Endothelial cell of umbilical vein (primary cell): ENCODE results near the gene KIF19. TPM values are rescaled to one million over a fixed set of nuclear protein-coding genes. Genes with fewer than 3 reads are reported as not detected.

Experiments used
- BruUV-seq: library from RNA; stranded (reverse); fragments of 400-500 nt; replicated peaks from 2 replicates; lab custom pipeline; 2021; lab: Mats Ljungman, UMichigan
- CTCF ChIA-PET: fragments of 300-600, 350-600 bp; sonication (Branson Sonifier 250); formaldehyde crosslinking; loops from one replicate; lab custom pipeline; 2021; ENCODE audit warnings: antibody characterized with exemption, inconsistent platforms; lab: Charles Lee
- POLR2A ChIA-PET: fragments of 300-600, 350-600 bp; sonication (Branson Sonifier 250); formaldehyde crosslinking; loops from one replicate; lab custom pipeline; 2021; ENCODE audit warnings: antibody characterized with exemption, inconsistent platforms; lab: Charles Lee
- DNase-seq: peaks from one replicate; pipeline ENCODE4 v3.0.0-alpha.2; 2011; ENCODE audit warnings: low read depth, low spot score
- FAIRE-seq: peaks from 2 replicates; lab custom pipeline; 2011; peaks lifted over from hg19 to GRCh38; lab: Jason Lieb, UNC
- H2AFZ ChIP-seq: 2 replicates; pipeline ENCODE4 v1.6.0; 2012; ENCODE audit warnings: low read depth, low read length, control low read depth, inconsistent platforms
- H3K27ac ChIP-seq: 2 replicates; pipeline ENCODE4 v1.5.1; 2011; ENCODE audit warnings: low read depth, mild to moderate bottlenecking, control low read depth, low read length, moderate library complexity; ENCODE audit not compliant: insufficient read depth
- H3K27me3 ChIP-seq, 2 experiments: 2 replicates each; pipeline versions ENCODE4 v1.6.0 to v1.6.1; 2011; ENCODE audit warnings: low read length in 2 of 2, mixed read lengths in 1 of 2; ENCODE audit not compliant: control insufficient read depth in 2 of 2, insufficient read depth in 2 of 2
- H3K36me3 ChIP-seq, 2 experiments: 2 replicates in 1 of 2; 3 replicates in 1 of 2; pipeline ENCODE4 v1.5.1; 2011; ENCODE audit warnings: low read length in 2 of 2, mild to moderate bottlenecking in 1 of 2, moderate library complexity in 1 of 2; ENCODE audit not compliant: control insufficient read depth in 2 of 2, insufficient read depth in 2 of 2; ENCODE audit errors: extremely low read depth in 1 of 2
- H3K4me1 ChIP-seq: 3 replicates; pipeline ENCODE4 v1.5.1; 2011; ENCODE audit warnings: mild to moderate bottlenecking, low read length; ENCODE audit not compliant: control insufficient read depth, insufficient read depth; ENCODE audit errors: extremely low read depth
- H3K4me2 ChIP-seq: 2 replicates; pipeline ENCODE4 v1.6.1; 2011; ENCODE audit warnings: low read length, control low read depth, mixed read lengths; ENCODE audit not compliant: insufficient read depth
- H3K4me3 ChIP-seq, 3 experiments: fragments of 200-600 bp in 1 of 3; sonication (generic), shearing (Covaris generic) in 1 of 3; replicated peaks in 1 of 3; 2 replicates each; pipeline ENCODE4 v1.5.1; 2011 to 2016; ENCODE audit warnings: control low read depth in 3 of 3, low read length in 3 of 3, mild to moderate bottlenecking in 2 of 3, inconsistent platforms in 1 of 3, low read depth in 1 of 3, moderate library complexity in 1 of 3; ENCODE audit not compliant: insufficient read depth in 1 of 3
- H3K79me2 ChIP-seq: 2 replicates; pipeline ENCODE4 v1.6.0; 2012; ENCODE audit warnings: low read length, inconsistent platforms; ENCODE audit not compliant: control insufficient read depth, insufficient read depth
- H3K9ac ChIP-seq: replicated peaks from 2 replicates; pipeline ENCODE3; 2011; ENCODE audit warnings: low read length, control low read depth; ENCODE audit not compliant: insufficient read depth; ENCODE audit errors: extremely low read depth
- H3K9me1 ChIP-seq: replicated peaks from 3 replicates; pipeline ENCODE4 v1.6.0; 2011; ENCODE audit warnings: mild to moderate bottlenecking, low read length; ENCODE audit not compliant: control insufficient read depth, insufficient read depth; ENCODE audit errors: extremely low read depth
- H3K9me3 ChIP-seq: replicated peaks from 2 replicates; pipeline ENCODE4 v1.5.1; 2012; ENCODE audit warnings: low read length, inconsistent platforms; ENCODE audit not compliant: control insufficient read depth, insufficient read depth
- H4K20me1 ChIP-seq: replicated peaks from 2 replicates; pipeline ENCODE3; 2011; ENCODE audit warnings: mild to moderate bottlenecking, low read length; ENCODE audit not compliant: control insufficient read depth, insufficient read depth; ENCODE audit errors: extremely low read depth
- EZH2 ChIP-seq: IDR thresholded peaks from 2 replicates; pipeline ENCODE4 v1.6.1; 2012; ENCODE audit warnings: borderline replicate concordance, low read depth, mild to moderate bottlenecking, moderate library complexity, low read length, inconsistent platforms; ENCODE audit not compliant: severe bottlenecking
- FOS ChIP-seq: IDR thresholded peaks from 2 replicates; pipeline ENCODE4 v1.6.1; 2011; ENCODE audit warnings: mild to moderate bottlenecking, low read length, moderate library complexity, borderline replicate concordance; ENCODE audit not compliant: insufficient read depth
- GATA2 ChIP-seq: IDR thresholded peaks from 2 replicates; pipeline ENCODE4 v1.7.0; 2011; ENCODE audit warnings: low read depth, mild to moderate bottlenecking, moderate library complexity, mixed read lengths, low read length; ENCODE audit not compliant: insufficient read length, insufficient read depth
- JUN ChIP-seq: IDR thresholded peaks from 2 replicates; pipeline ENCODE4 v1.6.1; 2011; ENCODE audit warnings: borderline replicate concordance, low read depth; ENCODE audit not compliant: insufficient read length, insufficient read depth
- MYC ChIP-seq: IDR thresholded peaks from one replicate; pipeline ENCODE4 v1.6.1; 2011; ENCODE audit warnings: mild to moderate bottlenecking, low read depth, low read length
- POLR2A ChIP-seq: IDR thresholded peaks from 2 replicates; pipeline ENCODE4 v1.6.1; 2012; ENCODE audit warnings: low read depth, mild to moderate bottlenecking, control low read depth, low read length
- POLR2AphosphoS5 ChIP-seq: IDR thresholded peaks from 2 replicates; pipeline ENCODE4 v1.6.1; 2012; ENCODE audit warnings: low read depth, mild to moderate bottlenecking, control low read depth, low read length, moderate library complexity; ENCODE audit not compliant: insufficient read depth
- dilution Hi-C: fragments of 300-500 bp; cut with MboI; formaldehyde crosslinking; loops from one replicate; pipeline ENCODE4 v1.15.0; 2019; ENCODE audit warnings: low sequenced_read_pairs; ENCODE audit not compliant: extremely low pct_ligation_motif_present
- intact Hi-C: fragments of 100-400 bp; cut with micrococcal nuclease; formaldehyde crosslinking; loops from one replicate; pipeline ENCODE4 v1.10.0; 2022
- polyA plus RNA-seq, 4 experiments: library from polyadenylated mRNA; depleted of rRNA in 3 of 4; stranded (reverse) in 3 of 4; unstranded in 1 of 4; fragments of >200 nt; gene quantifications; 2 replicates each; pipeline versions ENCODE4 v1.2.1 to v1.2.3, GENCODE V29; 2011 to 2012; ENCODE audit warnings: missing spikeins in 1 of 4
- total RNA-seq: library from RNA; stranded (reverse); gene quantifications from 2 replicates; pipeline ENCODE4 v1.2.3, GENCODE V29; 2021
- TF ChIP-seq, protein P1 (sequence below), 2 donors: IDR thresholded peaks; 1 replicate in 1 of 2; 2 replicates in 1 of 2; pipeline ENCODE4 v1.5.1; 2011; ENCODE audit warnings: low read length in 2 of 2, mild to moderate bottlenecking in 2 of 2, moderate library complexity in 2 of 2, control low read depth in 1 of 2, inconsistent platforms in 1 of 2, low read depth in 1 of 2; ENCODE audit not compliant: insufficient read depth in 1 of 2; ENCODE audit errors: extremely low read depth in 1 of 2
- TF ChIP-seq, protein P2 (sequence below): IDR thresholded peaks from 2 replicates; pipeline ENCODE4 v1.6.1; 2011; ENCODE audit not compliant: insufficient read depth, insufficient read length

The KIF19 gene
- total and polyA plus RNA-seq, 2 donors (not counting 3 experiments of a cell fraction or from before 2014, with no cell fraction given), result 0.10 to 0.84 TPM

DNA sequence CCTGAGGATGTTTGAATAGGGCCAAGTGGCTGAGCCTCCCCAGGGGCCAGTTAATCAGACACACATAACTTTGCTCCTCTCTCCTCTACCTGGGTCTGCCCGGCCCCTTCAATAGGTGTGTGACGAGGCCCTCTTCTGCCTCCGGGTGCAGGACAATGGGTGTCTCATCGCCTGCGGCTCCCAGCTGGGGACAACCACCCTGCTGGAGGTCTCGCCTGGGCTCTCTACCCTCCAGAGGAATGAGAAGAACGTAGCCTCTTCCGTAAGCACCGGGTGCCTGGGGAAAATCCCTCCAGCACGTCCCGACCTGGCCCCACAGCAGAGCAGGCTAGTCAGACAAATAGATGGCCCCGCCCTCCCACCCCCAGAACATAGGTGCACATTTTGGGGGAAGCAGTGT lies 16.1 kb upstream of the KIF19 start:
- no peaks in the 10 kb centered on the region for H3K36me3 ChIP-seq
- FAIRE-seq (no peak), DNase-seq (no peak)
- intact Hi-C loops, result no loop called here
- H3K79me2 ChIP-seq, result no peaks in the 10 kb centered on the region
- H3K27ac ChIP-seq, result no peak overlapping the region
- H3K4me1 ChIP-seq, result no peaks in the 10 kb centered on the region
- peaks cover 1% of the 10 kb centered on the region for H3K9me3 ChIP-seq
- H3K4me3 ChIP-seq, result no peak overlapping the region
- H3K4me2 ChIP-seq, result no peak overlapping the region
- no peak overlapping the region for H3K9ac ChIP-seq
- no peak for TF ChIP-seq JUN
- TF ChIP-seq MYC, result no peak
- TF ChIP-seq, protein P1, sequence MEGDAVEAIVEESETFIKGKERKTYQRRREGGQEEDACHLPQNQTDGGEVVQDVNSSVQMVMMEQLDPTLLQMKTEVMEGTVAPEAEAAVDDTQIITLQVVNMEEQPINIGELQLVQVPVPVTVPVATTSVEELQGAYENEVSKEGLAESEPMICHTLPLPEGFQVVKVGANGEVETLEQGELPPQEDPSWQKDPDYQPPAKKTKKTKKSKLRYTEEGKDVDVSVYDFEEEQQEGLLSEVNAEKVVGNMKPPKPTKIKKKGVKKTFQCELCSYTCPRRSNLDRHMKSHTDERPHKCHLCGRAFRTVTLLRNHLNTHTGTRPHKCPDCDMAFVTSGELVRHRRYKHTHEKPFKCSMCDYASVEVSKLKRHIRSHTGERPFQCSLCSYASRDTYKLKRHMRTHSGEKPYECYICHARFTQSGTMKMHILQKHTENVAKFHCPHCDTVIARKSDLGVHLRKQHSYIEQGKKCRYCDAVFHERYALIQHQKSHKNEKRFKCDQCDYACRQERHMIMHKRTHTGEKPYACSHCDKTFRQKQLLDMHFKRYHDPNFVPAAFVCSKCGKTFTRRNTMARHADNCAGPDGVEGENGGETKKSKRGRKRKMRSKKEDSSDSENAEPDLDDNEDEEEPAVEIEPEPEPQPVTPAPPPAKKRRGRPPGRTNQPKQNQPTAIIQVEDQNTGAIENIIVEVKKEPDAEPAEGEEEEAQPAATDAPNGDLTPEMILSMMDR (IDR thresholded peaks at IDR 0.05; ENCODE audit: extremely low read depth in 1 of 2, insufficient read depth in 1 of 2, low read depth in 1 of 2, low read length in 2 of 2), result no peak
- no peak for TF ChIP-seq GATA2
- no peak for TF ChIP-seq FOS
- no peak for TF ChIP-seq POLR2A
- TF ChIP-seq, protein P2, sequence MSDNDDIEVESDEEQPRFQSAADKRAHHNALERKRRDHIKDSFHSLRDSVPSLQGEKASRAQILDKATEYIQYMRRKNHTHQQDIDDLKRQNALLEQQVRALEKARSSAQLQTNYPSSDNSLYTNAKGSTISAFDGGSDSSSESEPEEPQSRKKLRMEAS, result no peak
- TF ChIP-seq POLR2AphosphoS5, result no peak
- no peak for TF ChIP-seq EZH2
- H2AFZ ChIP-seq, result no peak overlapping the region
- ChIA-PET POLR2A (no interaction called here), CTCF (no interaction called here)
- H3K27me3 ChIP-seq, result no peaks in the 10 kb centered on the region
- BruUV-seq, result no TSS peak
- H3K9me1 ChIP-seq, result no peaks in the 10 kb centered on the region
- H4K20me1 ChIP-seq, result no peaks in the 10 kb centered on the region
- dilution Hi-C loops, result no loop called here
